ENCODE data around the gene BEST1. TPM values are rescaled to one million over a fixed set of nuclear protein-coding genes. Genes with fewer than 3 reads are reported as not detected.
"Not testable (repeated sequence)": the region's sequence is repeated elsewhere in the genome, so short reads cannot be mapped to it uniquely, and the experiment has no call there.

Gene BEST1
- total RNA-seq, 4 donors from 2014 or later = 0.08 to 2.7 (median 0.39) TPM

GRCh38 chr11:61952882-61953281, 2.7 kb downstream of the BEST1 start:
- Histone ChIP-seq H3K27me3 (peaks cover 0 to 41% (median 0%) of the 10 kb centered on the region in 4 donors), H3K4me3 (no peak overlapping the region), H3K36me3 (no peaks in the 10 kb centered on the region), H3K27ac (no peak overlapping the region), H3K9me3 (no peaks in the 10 kb centered on the region), H3K4me1 (peaks cover 14 to 49% (median 16%) of the 10 kb centered on the region in 3 donors)
- WGBS, 2 donors = 80 to 90% methylated on average over 3 of the region's 3 CpGs
- DNase-seq = no peak
- TF ChIP-seq CTCF (IDR thresholded peaks at IDR 0.05) (no peak), POLR2A (IDR thresholded peaks at IDR 0.05) (no peak)
- intact Hi-C loops (cut with DNase I) = no loop called here

GRCh38 chr11:61953632-61954031, 3.5 kb downstream of the BEST1 start:
- H3K36me3 ChIP-seq; H3K9me3 ChIP-seq; intact Hi-C loops (cut with DNase I); H3K27ac ChIP-seq; DNase-seq; H3K4me3 ChIP-seq: not testable (repeated sequence)
- Histone ChIP-seq H3K27me3 (peaks cover 0 to 41% (median 0%) of the 10 kb centered on the region in 4 donors), H3K4me1 (peaks cover 13 to 43% (median 16%) of the 10 kb centered on the region in 3 donors)
- WGBS, 2 donors = 93 to 98% methylated on average over 5 of the region's 5 CpGs

DNA sequence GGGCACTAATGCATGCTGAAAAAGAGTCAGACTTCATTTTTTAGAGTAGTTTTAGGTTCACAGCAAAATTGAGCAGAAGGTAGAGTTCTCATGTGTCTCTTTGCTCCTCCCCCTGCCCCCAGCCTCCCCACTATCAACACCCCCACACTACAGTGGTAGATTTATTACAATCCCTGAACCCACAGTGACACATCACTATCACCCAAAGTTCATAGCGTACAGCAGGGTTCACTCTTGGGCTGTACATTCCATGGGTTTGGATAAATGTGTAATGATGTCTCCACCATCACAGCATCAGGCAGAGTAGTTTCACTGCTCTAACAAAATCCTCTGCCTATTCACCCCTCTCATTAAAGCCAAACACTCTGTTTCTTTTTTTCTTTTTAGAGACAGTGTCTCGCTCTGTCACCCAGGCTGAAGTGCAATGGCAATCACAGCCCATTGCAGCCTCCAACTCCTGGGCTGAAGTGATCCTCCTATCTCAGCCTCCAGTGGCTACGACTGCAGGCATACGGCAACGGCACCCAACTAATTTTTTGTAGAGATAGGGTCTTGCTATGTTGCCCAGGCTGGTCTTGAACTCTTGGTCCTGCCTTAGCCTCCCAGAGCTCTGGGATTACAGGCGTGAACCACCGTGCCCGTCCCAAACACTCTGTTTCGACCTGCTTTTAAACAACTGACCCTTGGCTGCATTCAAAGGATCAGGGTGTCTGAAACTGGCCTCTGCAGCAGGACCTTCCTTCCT, 4.1 kb downstream of the BEST1 start:
- intact Hi-C loops (cut with DNase I) = no loop called here

DNA sequence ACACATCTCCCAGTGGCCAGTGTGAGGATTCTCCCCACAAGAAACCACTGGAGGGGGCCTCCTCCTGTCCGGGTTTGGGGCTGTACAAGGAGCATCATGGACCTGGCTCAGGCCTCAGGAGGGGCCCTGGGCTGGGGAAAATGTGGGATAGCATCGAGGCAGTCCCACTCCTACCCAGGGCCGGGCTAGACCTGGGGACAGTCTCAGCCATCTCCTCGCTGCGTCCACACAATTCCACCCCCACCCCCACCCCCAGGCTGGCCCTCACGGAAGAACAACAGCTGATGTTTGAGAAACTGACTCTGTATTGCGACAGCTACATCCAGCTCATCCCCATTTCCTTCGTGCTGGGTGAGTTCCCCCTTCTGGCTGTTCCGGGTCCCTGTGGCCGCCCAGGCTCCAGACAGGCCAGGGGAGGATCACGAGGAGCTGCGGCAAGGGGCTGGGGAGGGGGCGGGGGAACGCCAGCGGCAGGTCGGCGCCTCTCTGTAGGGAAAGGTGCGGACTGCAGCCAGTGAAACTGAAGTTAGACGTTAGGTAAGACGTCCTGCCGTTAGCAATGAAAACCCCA, 4.8 kb downstream of the BEST1 start:
- intact Hi-C loops (cut with DNase I) = no loop called here
- Histone ChIP-seq H3K27ac (peak overlapping the region; percentile 52 to 84 (median 78)), H3K27me3 (peaks cover 0 to 41% (median 0%) of the 10 kb centered on the region in 4 donors), H3K9me3 (no peaks in the 10 kb centered on the region), H3K36me3 (peaks cover 0 to 6% (median 0%) of the 10 kb centered on the region in 3 donors), H3K4me3 (peak overlapping the region; percentile 2 to 61 (median 39)), H3K4me1 (peaks cover 13 to 30% (median 16%) of the 10 kb centered on the region in 3 donors)
- TF ChIP-seq CTCF (IDR thresholded peaks at IDR 0.05) = peak in 1 of 6 experiments; percentile 14
- TF ChIP-seq POLR2A (IDR thresholded peaks at IDR 0.05) = peak in 1 of 4 donors; percentile 42
- no peak for DNase-seq
- WGBS, 2 donors = 0 to 13% methylated on average over 2 to 11 of the region's 21 CpGs

More for the DNA sequence above, 4.1 kb downstream of the BEST1 start:
- 92 to 96% methylated on average over 5 to 8 of the region's 9 CpGs for WGBS, 2 donors
- TF ChIP-seq POLR2A (IDR thresholded peaks at IDR 0.05) (no peak), CTCF (IDR thresholded peaks at IDR 0.05) (no peak)
- Histone ChIP-seq H3K4me3 (peak overlapping the region in 2 of 4 donors; percentile 37 to 61), H3K36me3 (peaks cover 0 to 6% (median 0%) of the 10 kb centered on the region in 3 donors), H3K4me1 (peaks cover 13 to 36% (median 16%) of the 10 kb centered on the region in 3 donors), H3K27ac (peak overlapping the region; percentile 52 to 84 (median 78)), H3K9me3 (no peaks in the 10 kb centered on the region), H3K27me3 (peaks cover 0 to 41% (median 0%) of the 10 kb centered on the region in 4 donors)
- DNase-seq = no peak

DNA sequence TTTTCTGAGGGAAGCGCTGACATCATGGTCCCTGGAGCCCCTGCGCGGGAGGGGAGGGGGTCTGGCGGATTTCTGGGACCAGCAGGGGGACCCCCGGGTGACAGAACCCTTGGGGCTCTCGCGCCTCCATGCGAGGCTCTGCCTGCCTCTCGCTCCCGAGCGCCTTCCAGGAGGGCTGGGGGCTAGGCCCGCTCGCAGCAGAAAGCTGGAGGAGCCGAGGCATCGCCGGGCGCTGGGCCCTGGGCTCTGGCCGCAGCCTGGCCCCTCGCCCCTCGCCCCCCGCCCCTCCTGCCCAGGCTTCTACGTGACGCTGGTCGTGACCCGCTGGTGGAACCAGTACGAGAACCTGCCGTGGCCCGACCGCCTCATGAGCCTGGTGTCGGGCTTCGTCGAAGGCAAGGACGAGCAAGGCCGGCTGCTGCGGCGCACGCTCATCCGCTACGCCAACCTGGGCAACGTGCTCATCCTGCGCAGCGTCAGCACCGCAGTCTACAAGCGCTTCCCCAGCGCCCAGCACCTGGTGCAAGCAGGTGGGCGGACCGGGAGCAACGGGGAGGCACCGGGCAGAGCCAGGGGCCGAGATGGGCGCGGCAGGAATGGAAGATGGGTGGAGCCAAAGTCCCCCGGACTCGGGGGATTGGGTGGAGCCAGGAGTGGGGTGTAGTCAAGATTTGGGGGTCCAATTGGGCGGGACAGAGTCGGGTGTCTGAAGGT, 5.4 kb downstream of the BEST1 start:
- 11 to 13% methylated on average over 7 to 26 of the region's 56 CpGs for WGBS, 2 donors
- H3K9me3 ChIP-seq = no peaks in the 10 kb centered on the region
- peak in 1 of 4 donors; percentile 23 for TF ChIP-seq POLR2A (IDR thresholded peaks at IDR 0.05)
- TF ChIP-seq CTCF (IDR thresholded peaks at IDR 0.05) = no peak
- peak overlapping the region; percentile 52 to 84 (median 78) for H3K27ac ChIP-seq
- DNase-seq = no peak
- peaks cover 0 to 41% (median 0%) of the 10 kb centered on the region in 4 donors for H3K27me3 ChIP-seq
- H3K4me1 ChIP-seq = peaks cover 13 to 28% (median 16%) of the 10 kb centered on the region in 3 donors
- peak overlapping the region; percentile 2 to 61 (median 39) for H3K4me3 ChIP-seq
- H3K36me3 ChIP-seq = peaks cover 0 to 6% (median 0%) of the 10 kb centered on the region in 3 donors
- intact Hi-C loops (cut with DNase I) = no loop called here

Measured in esophagus squamous epithelium (tissue), 5 donors.